Breast epithelium (tissue), 4 donors: Measurements from ENCODE around the gene DGUOK. TPM values are rescaled to one million over a fixed set of nuclear protein-coding genes. Genes with fewer than 3 reads are reported as not detected.

ENCODE experiments used
- DNase-seq, 2 donors: peaks; one replicate each; pipeline ENCODE4 v3.0.0-alpha.2; 2019; ENCODE audit warnings: low spot score in 2 of 2
- H3K27ac ChIP-seq, 2 donors: fragments of 200-600 bp; sonication (generic) in 1 of 2; one replicate each; pipeline ENCODE4 v1.5.1; 2016 to 2019; ENCODE audit warnings: mild to moderate bottlenecking in 1 of 2
- H3K27me3 ChIP-seq, 2 donors: fragments of 200-600 bp; sonication (generic) in 1 of 2; one replicate each; pipeline versions ENCODE4 v1.5.1 to v1.6.0; 2017 to 2019; ENCODE audit warnings: control low read depth in 1 of 2, mild to moderate bottlenecking in 1 of 2
- H3K36me3 ChIP-seq: fragments of 200-600 bp; one replicate; pipeline ENCODE4 v1.5.1; 2019
- H3K4me1 ChIP-seq, 2 donors: fragments of 200-600 bp; sonication (generic); one replicate each; pipeline ENCODE4 v1.5.1; 2016 to 2019; ENCODE audit warnings: control low read depth in 1 of 2
- H3K4me3 ChIP-seq, 3 donors: fragments of 200-600 bp; sonication (generic); 1 replicate in 2 of 3; 2 replicates in 1 of 3; pipeline ENCODE4 v1.5.1; 2016 to 2019; ENCODE audit warnings: mild to moderate bottlenecking in 3 of 3, moderate library complexity in 2 of 3
- H3K9me3 ChIP-seq, 2 donors: fragments of 200-600 bp; sonication (generic) in 1 of 2; one replicate each; pipeline ENCODE4 v1.5.1; 2016 to 2019; ENCODE audit warnings: control low read depth in 1 of 2
- CTCF ChIP-seq, 3 donors: fragments of 450-650 bp; IDR thresholded peaks; one replicate each; pipeline ENCODE4 v1.5.1; 2016 to 2017; ENCODE audit warnings: antibody characterized with exemption in 3 of 3, mild to moderate bottlenecking in 3 of 3, moderate library complexity in 3 of 3
- POLR2A ChIP-seq: fragments of 450-650 bp; IDR thresholded peaks from one replicate; pipeline ENCODE4 v1.6.1; 2016; ENCODE audit warnings: antibody characterized with exemption, mild to moderate bottlenecking, moderate library complexity
- POLR2AphosphoS5 ChIP-seq, 3 donors: sonication (generic); formaldehyde crosslinking; IDR thresholded peaks; one replicate each; pipeline ENCODE4 v1.6.1; 2017; ENCODE audit warnings: antibody characterized with exemption in 3 of 3
- intact Hi-C: fragments of 100-400 bp; cut with DNase I; formaldehyde crosslinking; loops from one replicate; pipeline ENCODE4 v1.15.1; 2023; ENCODE audit warnings: low total_unique reads
- total RNA-seq, 3 donors: library from RNA; depleted of rRNA; stranded (reverse); fragments of >200 nt; gene quantifications; one replicate each; pipeline ENCODE4 v1.1.0, GENCODE V29; 2016

The DGUOK gene
- total RNA-seq, 3 donors from 2014 or later: 35.4 to 45.7 (median 42.3) TPM

- H3K9me3 ChIP-seq: no peaks in the 10 kb centered on the region
- peak in 1 of 2 donors; percentile 53 for DNase-seq
- no peaks in the 10 kb centered on the region for H3K27me3 ChIP-seq
- H3K36me3 ChIP-seq: no peaks in the 10 kb centered on the region
- H3K4me1 ChIP-seq: peaks cover 4 to 6% of the 10 kb centered on the region in 2 donors
- no peak for TF ChIP-seq CTCF (IDR thresholded peaks at IDR 0.05)
- TF ChIP-seq POLR2AphosphoS5 (IDR thresholded peaks at IDR 0.05): no peak
- peak overlapping the region; percentile 33 to 57 (median 47) for H3K4me3 ChIP-seq
- peak overlapping the region; percentile 57 to 91 for H3K27ac ChIP-seq
- intact Hi-C loops: loop anchor here (10.0 kb wide), 1 partner anchor 57 kb away; the partner anchor contains the start of gene DGUOK
Observed at GRCh38 chr2:73981081-73982001, 54.7 kb downstream of the DGUOK start.

GRCh38 chr2:73982140-73982617 lies 55.5 kb downstream of the DGUOK start:
- H3K27me3 ChIP-seq: no peaks in the 10 kb centered on the region
- peak overlapping the region; percentile 57 to 91 for H3K27ac ChIP-seq
- peaks cover 4 to 8% of the 10 kb centered on the region in 2 donors for H3K4me1 ChIP-seq
- DNase-seq: no peak
- H3K4me3 ChIP-seq: no peak overlapping the region
- intact Hi-C loops: loop anchor here (10.0 kb wide), 1 partner anchor 57 kb away; the partner anchor contains the start of gene DGUOK
- TF ChIP-seq POLR2A (no peak), POLR2AphosphoS5 (IDR thresholded peaks at IDR 0.05) (no peak), CTCF (IDR thresholded peaks at IDR 0.05) (no peak)
- H3K9me3 ChIP-seq: no peaks in the 10 kb centered on the region
- no peaks in the 10 kb centered on the region for H3K36me3 ChIP-seq

- H3K27ac ChIP-seq: peak overlapping the region; percentile 90 to 91
- DNase-seq: peak; percentile 95 to 97
Observed at GRCh38 chr2:73983322-73984202, 56.9 kb downstream of the DGUOK start.

More at GRCh38 chr2:73983322-73984202, 56.9 kb downstream of the DGUOK start:
- TF ChIP-seq CTCF (IDR thresholded peaks at IDR 0.05) (peak in 2 of 3 donors; percentile 22 to 56), POLR2AphosphoS5 (IDR thresholded peaks at IDR 0.05) (peak; percentile 59 to 90 (median 71)), POLR2A (peak; percentile 9)
- H3K9me3 ChIP-seq: no peaks in the 10 kb centered on the region
- H3K27me3 ChIP-seq: no peaks in the 10 kb centered on the region
- H3K4me3 ChIP-seq: peak overlapping the region; percentile 54 to 83 (median 69)
- intact Hi-C loops: loop anchor here (10.0 kb wide), 1 partner anchor 59 kb away; the partner anchor contains the start of gene DGUOK
- peaks cover 8 to 12% of the 10 kb centered on the region in 2 donors for H3K4me1 ChIP-seq
- H3K36me3 ChIP-seq: no peaks in the 10 kb centered on the region
